Spinal cord (tissue), 10 donors: ENCODE measurements around the gene SPATA31C1. TPM values are rescaled to one million over a fixed set of nuclear protein-coding genes. Genes with fewer than 3 reads are reported as not detected.

Experiments
- DNase-seq, 6 donors: peaks; one replicate each; pipeline versions ENCODE4 v3.0.0 to v3.0.0-alpha.2; 2013 to 2015; ENCODE audit warnings: low spot score in 6 of 6, low read depth in 4 of 6
- H3K27ac ChIP-seq: one replicate; pipeline ENCODE4 v1.5.1; 2013; ENCODE audit warnings: low read depth, low read length, control low read depth
- H3K27me3 ChIP-seq: one replicate; pipeline ENCODE4 v1.6.1; 2013; ENCODE audit warnings: low read length; ENCODE audit not compliant: control insufficient read depth, insufficient read depth
- H3K36me3 ChIP-seq: one replicate; pipeline ENCODE4 v1.6.1; 2013; ENCODE audit warnings: low read length; ENCODE audit not compliant: control insufficient read depth, insufficient read depth
- H3K4me1 ChIP-seq: one replicate; pipeline ENCODE4 v1.6.1; 2013; ENCODE audit warnings: low read length; ENCODE audit not compliant: control insufficient read depth, insufficient read depth
- H3K4me3 ChIP-seq: one replicate; pipeline ENCODE4 v1.5.1; 2013; ENCODE audit warnings: low read depth, low read length, control low read depth
- H3K9me3 ChIP-seq: one replicate; pipeline ENCODE4 v1.6.1; 2013; ENCODE audit warnings: low read length; ENCODE audit not compliant: control insufficient read depth, insufficient read depth
- WGBS: methylation state at CpG from one replicate; pipeline ENCODE4 v1.1.5; 2013; ENCODE audit warnings: missing lambda C conversion rate; ENCODE audit not compliant: insufficient coverage; 5-methylcytosine and 5-hydroxymethylcytosine counted together
- polyA plus RNA-seq, 2 donors: library from polyadenylated mRNA; unstranded; fragments of 120-200 nt; gene quantifications; one replicate each; pipeline ENCODE4 v1.2.1, GENCODE V29; 2013; ENCODE audit not compliant: insufficient read length in 2 of 2
- total RNA-seq, 2 donors: library from RNA; depleted of rRNA in 1 of 2; stranded (reverse); fragments of 120-200 nt in 1 of 2; fragments of >200 nt in 1 of 2; gene quantifications; one replicate each; pipeline versions ENCODE4 v1.2.3 to v1.2.4, GENCODE V29; 2013 to 2014
- donor health status: healthy.

SPATA31C1 gene
- total and polyA plus RNA-seq, 4 donors = 0.17 to 1.6 (median 0.66) TPM

GRCh38 chr9:87950765-87951488 lies 33.2 kb downstream of the SPATA31C1 start:
- no peaks in the 10 kb centered on the region for H3K4me1 ChIP-seq
- no peak overlapping the region for H3K27ac ChIP-seq
- H3K9me3 ChIP-seq = no peaks in the 10 kb centered on the region
- H3K27me3 ChIP-seq = no peaks in the 10 kb centered on the region
- WGBS = 72% methylated on average over 2 of the region's 4 CpGs
- peak in 1 of 6 donors; percentile 28 for DNase-seq
- no peak overlapping the region for H3K4me3 ChIP-seq
- no peaks in the 10 kb centered on the region for H3K36me3 ChIP-seq

- H3K9me3 ChIP-seq = no peaks in the 10 kb centered on the region
- 100% methylated on average over 1 of the region's 3 CpGs for WGBS
- H3K4me1 ChIP-seq = no peaks in the 10 kb centered on the region
- no peak overlapping the region for H3K4me3 ChIP-seq
- no peaks in the 10 kb centered on the region for H3K27me3 ChIP-seq
- H3K36me3 ChIP-seq = no peaks in the 10 kb centered on the region
- no peak for DNase-seq
- no peak overlapping the region for H3K27ac ChIP-seq
These were observed 36.5 kb downstream of the SPATA31C1 start for GRCh38 chr9:87954230-87954629.

- 94% methylated on average over 5 of the region's 7 CpGs for WGBS
- no peak for DNase-seq
- Histone ChIP-seq H3K4me1 (no peaks in the 10 kb centered on the region), H3K27me3 (no peaks in the 10 kb centered on the region), H3K27ac (no peak overlapping the region), H3K4me3 (no peak overlapping the region), H3K36me3 (no peaks in the 10 kb centered on the region), H3K9me3 (no peaks in the 10 kb centered on the region)
These were observed 40.1 kb downstream of the SPATA31C1 start for GRCh38 chr9:87957839-87958238.

GRCh38 chr9:87958591-87958990 lies 40.8 kb downstream of the SPATA31C1 start:
- Histone ChIP-seq H3K27ac (no peak overlapping the region), H3K36me3 (peaks cover 3% of the 10 kb centered on the region), H3K4me3 (no peak overlapping the region), H3K27me3 (no peaks in the 10 kb centered on the region), H3K9me3 (no peaks in the 10 kb centered on the region), H3K4me1 (no peaks in the 10 kb centered on the region)
- no peak for DNase-seq
- no CpG with 5 or more reads among the region's 1 CpG for WGBS

GRCh38 chr9:87959916-87960581 lies 42.3 kb downstream of the SPATA31C1 start:
- Histone ChIP-seq H3K4me1 (no peaks in the 10 kb centered on the region), H3K9me3 (no peaks in the 10 kb centered on the region), H3K4me3 (no peak overlapping the region), H3K27me3 (no peaks in the 10 kb centered on the region), H3K36me3 (peaks cover 14% of the 10 kb centered on the region), H3K27ac (no peak overlapping the region)
- 85% methylated on average over 3 of the region's 4 CpGs for WGBS
- DNase-seq = no peak

GRCh38 chr9:87963770-87964169 lies 46.0 kb downstream of the SPATA31C1 start:
- WGBS = 84% methylated on average over 6 of the region's 6 CpGs

GRCh38 chr9:87964826-87965225 lies 47.1 kb downstream of the SPATA31C1 start:
- DNase-seq = no peak
- Histone ChIP-seq H3K4me1 (no peaks in the 10 kb centered on the region), H3K9me3 (no peaks in the 10 kb centered on the region), H3K27me3 (no peaks in the 10 kb centered on the region), H3K36me3 (peaks cover 51% of the 10 kb centered on the region), H3K4me3 (no peak overlapping the region), H3K27ac (no peak overlapping the region)
- WGBS = no CpG with 5 or more reads among the region's 4 CpGs

More at GRCh38 chr9:87963770-87964169, 46.0 kb downstream of the SPATA31C1 start:
- H3K27me3 ChIP-seq = no peaks in the 10 kb centered on the region
- no peak overlapping the region for H3K27ac ChIP-seq
- no peak overlapping the region for H3K4me3 ChIP-seq
- no peaks in the 10 kb centered on the region for H3K9me3 ChIP-seq
- H3K4me1 ChIP-seq = no peaks in the 10 kb centered on the region
- DNase-seq = no peak
- peaks cover 40% of the 10 kb centered on the region for H3K36me3 ChIP-seq

GRCh38 chr9:87968155-87968554 lies 50.4 kb downstream of the SPATA31C1 start:
- Histone ChIP-seq H3K36me3 (peaks cover 65% of the 10 kb centered on the region), H3K27me3 (no peaks in the 10 kb centered on the region), H3K4me3 (no peak overlapping the region), H3K4me1 (peaks cover 2% of the 10 kb centered on the region), H3K9me3 (no peaks in the 10 kb centered on the region), H3K27ac (no peak overlapping the region)
- WGBS = 88% methylated on average over 6 of the region's 6 CpGs
- DNase-seq = no peak

GRCh38 chr9:87970602-87971001 lies 52.8 kb downstream of the SPATA31C1 start:
- Histone ChIP-seq H3K4me3 (no peak overlapping the region), H3K27ac (no peak overlapping the region), H3K4me1 (peaks cover 21% of the 10 kb centered on the region), H3K27me3 (no peaks in the 10 kb centered on the region), H3K9me3 (no peaks in the 10 kb centered on the region), H3K36me3 (peaks cover 51% of the 10 kb centered on the region)
- DNase-seq = no peak
- 96% methylated on average over 6 of the region's 10 CpGs for WGBS

- Histone ChIP-seq H3K27me3 (no peaks in the 10 kb centered on the region), H3K9me3 (no peaks in the 10 kb centered on the region), H3K27ac (no peak overlapping the region), H3K36me3 (peaks cover 31% of the 10 kb centered on the region), H3K4me1 (peaks cover 21% of the 10 kb centered on the region), H3K4me3 (peak overlapping the region; percentile 91)
- no peak for DNase-seq
- 58% methylated on average over 2 of the region's 5 CpGs for WGBS
These were observed 55.4 kb downstream of the SPATA31C1 start for GRCh38 chr9:87973122-87973521.
